WI38 (cell line): ENCODE data around the gene OPRM1.

ENCODE experiments used
- H3K4me3 ChIP-seq: 2 replicates; pipeline ENCODE4 v1.5.1; 2011; ENCODE audit warnings: low read depth, mild to moderate bottlenecking, control low read depth, low read length
- TF ChIP-seq, protein P1 (sequence below): IDR thresholded peaks from 2 replicates; pipeline ENCODE4 v1.5.1; 2012; ENCODE audit warnings: low read depth, mild to moderate bottlenecking, control low read depth, low read length

Gene OPRM1

DNA sequence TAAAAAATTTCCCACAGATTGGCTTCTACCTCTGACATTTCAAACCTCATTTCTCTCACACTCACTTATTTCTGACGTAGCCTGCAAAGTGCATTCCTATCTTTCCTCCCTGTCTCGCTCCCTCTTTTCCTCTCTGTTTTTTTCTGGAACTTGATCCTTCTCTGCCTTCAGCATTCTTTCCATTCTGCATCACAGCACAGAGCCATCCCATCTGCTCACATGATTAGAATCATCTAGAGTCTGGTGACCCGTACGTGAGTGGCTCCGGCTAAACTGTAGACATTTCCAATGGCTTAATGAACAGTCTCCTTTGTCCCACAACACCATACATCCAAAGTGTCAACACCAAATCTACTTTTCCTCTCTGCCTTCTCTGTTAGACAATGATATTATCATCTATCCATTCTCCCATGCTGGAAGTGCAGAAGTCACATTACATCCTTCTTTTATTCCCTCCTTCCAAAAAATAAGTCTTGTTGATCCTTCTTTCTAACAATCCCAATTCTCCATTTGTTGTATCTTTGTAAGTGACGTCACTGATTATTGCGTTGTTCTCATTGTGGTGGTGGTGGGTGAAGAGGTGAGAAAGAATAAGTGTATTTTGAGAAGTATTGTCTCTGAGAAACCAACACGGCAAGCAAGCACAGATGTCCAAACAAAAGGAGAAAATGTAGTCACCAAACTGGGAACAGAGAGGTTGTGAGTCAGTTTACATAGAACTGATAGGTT, 41.6 kb downstream of the OPRM1 start:
- TF ChIP-seq, protein P1, sequence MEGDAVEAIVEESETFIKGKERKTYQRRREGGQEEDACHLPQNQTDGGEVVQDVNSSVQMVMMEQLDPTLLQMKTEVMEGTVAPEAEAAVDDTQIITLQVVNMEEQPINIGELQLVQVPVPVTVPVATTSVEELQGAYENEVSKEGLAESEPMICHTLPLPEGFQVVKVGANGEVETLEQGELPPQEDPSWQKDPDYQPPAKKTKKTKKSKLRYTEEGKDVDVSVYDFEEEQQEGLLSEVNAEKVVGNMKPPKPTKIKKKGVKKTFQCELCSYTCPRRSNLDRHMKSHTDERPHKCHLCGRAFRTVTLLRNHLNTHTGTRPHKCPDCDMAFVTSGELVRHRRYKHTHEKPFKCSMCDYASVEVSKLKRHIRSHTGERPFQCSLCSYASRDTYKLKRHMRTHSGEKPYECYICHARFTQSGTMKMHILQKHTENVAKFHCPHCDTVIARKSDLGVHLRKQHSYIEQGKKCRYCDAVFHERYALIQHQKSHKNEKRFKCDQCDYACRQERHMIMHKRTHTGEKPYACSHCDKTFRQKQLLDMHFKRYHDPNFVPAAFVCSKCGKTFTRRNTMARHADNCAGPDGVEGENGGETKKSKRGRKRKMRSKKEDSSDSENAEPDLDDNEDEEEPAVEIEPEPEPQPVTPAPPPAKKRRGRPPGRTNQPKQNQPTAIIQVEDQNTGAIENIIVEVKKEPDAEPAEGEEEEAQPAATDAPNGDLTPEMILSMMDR = no peak

DNA sequence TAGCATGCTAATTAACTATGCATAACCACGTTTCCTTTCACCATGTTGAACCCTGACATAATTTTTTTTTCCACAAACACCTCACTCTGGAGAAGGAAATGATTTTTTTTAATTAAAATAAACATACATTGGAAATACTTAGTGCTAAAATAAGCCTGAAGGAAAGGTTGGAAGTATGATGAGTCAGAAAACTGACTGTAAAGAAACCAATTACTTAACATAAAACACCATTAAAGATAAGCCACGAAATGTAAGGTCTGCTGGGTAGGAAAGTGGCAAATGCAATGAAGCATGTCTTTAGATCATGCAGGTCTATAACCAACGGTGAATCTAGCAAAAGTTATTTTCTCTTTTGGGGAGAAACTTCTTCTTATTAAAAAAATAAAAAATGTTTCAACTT, 47.5 kb downstream of the OPRM1 start:
- H3K4me3 ChIP-seq = no peak overlapping the region
- TF ChIP-seq, protein P1 = no peak

More for the DNA sequence above, 41.6 kb downstream of the OPRM1 start:
- H3K4me3 ChIP-seq = no peak overlapping the region

DNA sequence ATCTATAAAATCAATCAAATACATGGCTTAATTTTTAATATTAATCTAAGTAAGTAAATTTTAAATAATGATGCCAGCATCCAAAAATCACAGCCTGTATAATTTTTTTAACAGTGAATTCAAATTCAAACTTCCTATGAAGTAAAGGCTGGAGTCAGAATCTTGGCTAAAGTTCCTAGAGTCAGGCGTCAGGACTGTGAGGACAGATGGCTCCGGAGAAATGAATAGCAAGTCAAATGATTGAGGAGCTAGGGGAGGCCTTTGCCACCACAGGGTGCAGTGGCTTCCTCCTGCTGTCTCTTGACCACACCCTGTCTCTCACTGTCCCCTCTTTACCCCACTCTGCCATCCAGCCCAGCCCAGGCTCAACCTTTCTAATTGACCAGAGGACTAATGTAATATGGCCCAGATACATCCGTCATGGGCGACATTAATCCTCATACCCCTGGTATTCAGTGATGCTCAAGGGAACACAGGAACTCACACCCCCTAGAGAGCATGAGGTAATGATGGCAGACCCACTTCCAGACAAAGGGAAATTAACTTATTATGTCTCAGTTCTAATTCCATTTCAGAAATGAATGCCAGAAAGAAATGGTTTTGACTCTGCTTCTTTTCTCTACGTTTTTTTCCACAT, 53.4 kb downstream of the OPRM1 start:
- TF ChIP-seq, protein P1 = no peak
- H3K4me3 ChIP-seq = no peak overlapping the region

DNA sequence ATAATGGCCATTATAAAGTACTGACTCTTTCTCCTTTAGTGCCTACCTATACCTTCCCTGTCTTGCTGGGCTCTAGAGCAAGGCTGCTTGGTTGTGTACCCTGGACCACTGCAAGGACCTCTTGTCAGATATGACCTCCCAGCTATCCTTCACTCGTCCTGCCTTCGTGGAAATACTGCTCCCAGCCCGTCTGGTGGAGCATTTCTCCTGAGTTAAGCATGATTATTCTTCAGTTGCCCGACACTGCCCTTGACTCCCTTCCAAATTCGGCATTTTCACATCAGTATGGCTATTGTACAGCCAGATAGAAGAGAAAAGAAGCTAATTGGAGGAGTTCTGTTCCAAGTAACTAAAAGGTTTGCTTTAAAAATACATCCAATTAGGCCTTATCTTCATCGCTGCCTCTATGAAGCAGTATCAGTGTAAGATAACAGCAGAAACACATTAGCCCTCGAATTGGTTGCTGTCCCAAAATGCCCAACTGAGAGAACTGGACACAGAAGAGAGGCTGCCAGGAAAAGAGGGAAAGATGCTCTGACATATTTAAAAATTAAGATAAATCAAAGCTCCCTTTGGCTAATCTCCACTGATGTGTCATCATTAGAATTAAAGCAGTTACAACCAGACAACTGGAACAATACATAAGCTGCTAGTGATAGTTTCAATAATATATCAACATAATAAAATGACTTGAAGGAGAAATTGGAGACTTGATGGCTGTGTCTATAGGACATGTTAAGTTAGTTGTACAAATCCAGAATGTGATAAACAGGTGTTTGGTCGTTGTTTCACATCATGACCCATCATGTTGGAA, 54.4 kb downstream of the OPRM1 start:
- TF ChIP-seq, protein P1 = no peak
- H3K4me3 ChIP-seq = no peak overlapping the region

DNA sequence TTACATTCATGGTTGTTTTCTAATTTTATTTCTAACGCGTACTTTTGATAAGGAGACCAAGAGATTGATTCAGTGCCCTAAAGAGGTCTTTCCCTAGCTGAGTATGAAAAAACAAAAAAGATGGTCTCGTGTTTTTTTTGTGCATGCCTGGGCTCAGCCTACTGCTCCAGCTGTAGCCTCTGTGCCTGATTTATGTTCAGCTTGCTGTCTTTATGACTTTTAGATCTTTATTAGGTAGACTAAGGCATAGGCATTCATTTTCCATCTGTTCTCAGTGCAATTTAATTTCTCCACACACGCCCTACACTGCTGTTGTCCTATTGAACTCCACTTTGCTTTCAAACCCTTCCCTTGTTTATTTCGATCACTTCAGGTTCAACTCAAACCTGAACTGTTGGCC, 56.5 kb downstream of the OPRM1 start:
- no peak overlapping the region for H3K4me3 ChIP-seq
- TF ChIP-seq, protein P1 = no peak

DNA sequence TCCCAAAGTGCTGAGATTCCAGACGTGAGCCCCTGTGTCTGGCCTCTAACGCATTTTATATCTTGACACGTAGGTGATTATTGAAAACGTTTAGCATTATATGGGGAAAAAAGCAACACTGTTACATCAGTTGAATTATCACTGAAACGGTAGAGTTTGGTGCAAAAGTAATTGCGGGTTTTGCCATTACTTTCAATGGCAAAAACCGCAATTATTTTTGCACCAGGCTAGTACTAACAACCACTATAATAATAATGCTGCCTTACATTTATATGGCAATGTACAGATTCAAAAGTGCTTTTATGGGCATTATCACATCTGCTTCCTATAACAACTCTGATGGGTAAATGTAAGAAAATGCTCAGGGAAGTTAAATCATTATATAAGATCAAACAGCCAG, 57.3 kb downstream of the OPRM1 start:
- TF ChIP-seq, protein P1 = no peak

DNA sequence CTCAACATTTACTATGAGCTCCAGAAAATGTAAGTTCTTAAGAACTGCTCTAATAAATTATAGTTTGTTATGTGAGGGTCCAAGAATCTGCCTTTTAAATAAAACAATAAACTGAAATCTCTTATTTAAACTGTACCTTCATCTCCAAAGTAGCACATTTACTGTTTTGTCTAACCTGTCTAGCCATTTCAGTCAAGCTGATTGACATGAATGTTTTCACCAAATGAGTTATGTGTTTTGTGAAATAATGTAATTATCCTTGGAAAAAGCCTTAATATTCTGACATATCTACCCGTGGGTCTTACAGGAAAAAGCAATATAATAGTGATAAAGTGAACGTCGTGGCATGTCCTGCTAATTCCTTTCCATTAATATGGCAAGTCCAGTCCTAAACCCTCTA, 57.8 kb downstream of the OPRM1 start:
- TF ChIP-seq, protein P1 = no peak
- no peak overlapping the region for H3K4me3 ChIP-seq

More for the DNA sequence above, 57.3 kb downstream of the OPRM1 start:
- no peak overlapping the region for H3K4me3 ChIP-seq
